H1 (cell line): ENCODE results near the gene FAM174B. TPM values are rescaled to one million over a fixed set of nuclear protein-coding genes. Genes with fewer than 3 reads are reported as not detected.

Source experiments
- CTCF ChIA-PET: fragments of 300-600 bp; sonication (Branson Sonifier 250); formaldehyde crosslinking; loops from one replicate; lab custom pipeline; 2021; ENCODE audit not compliant: partially characterized antibody; lab: Charles Lee
- POLR2A ChIA-PET: fragments of 300-600 bp; sonication (Branson Sonifier 250); formaldehyde crosslinking; loops from one replicate; lab custom pipeline; 2021; ENCODE audit warnings: inconsistent platforms; ENCODE audit not compliant: partially characterized antibody; lab: Charles Lee
- DNase-seq, 2 experiments: peaks; one replicate each; pipeline versions ENCODE4 v3.0.0 to v3.0.0-alpha.2; 2010 to 2022; ENCODE audit warnings: low spot score in 2 of 2, low read depth in 1 of 2, mixed read lengths in 1 of 2
- FAIRE-seq: peaks from 2 replicates; lab custom pipeline; 2011; peaks lifted over from hg19 to GRCh38; lab: Jason Lieb, UNC
- H2AFZ ChIP-seq: 2 replicates; pipeline ENCODE4 v1.8.1; 2012; ENCODE audit warnings: low read length, inconsistent platforms
- H2AK5ac ChIP-seq: 2 replicates; pipeline ENCODE4 v1.6.1; 2013; ENCODE audit warnings: low read depth, low read length
- H2BK120ac ChIP-seq: replicated peaks from 2 replicates; pipeline ENCODE3; 2013; ENCODE audit warnings: low read depth, low read length, inconsistent platforms
- H2BK12ac ChIP-seq: 2 replicates; pipeline ENCODE4 v1.6.1; 2013; ENCODE audit warnings: low read depth, low read length
- H2BK15ac ChIP-seq: 2 replicates; pipeline ENCODE4 v1.6.1; 2013; ENCODE audit warnings: low read length
- H2BK20ac ChIP-seq: 2 replicates; pipeline ENCODE4 v1.6.1; 2013; ENCODE audit warnings: low read length
- H2BK5ac ChIP-seq: 2 replicates; pipeline ENCODE4 v1.6.1; 2013; ENCODE audit warnings: low read depth, low read length
- H3K14ac ChIP-seq: 2 replicates; pipeline ENCODE4 v1.6.1; 2013; ENCODE audit warnings: inconsistent platforms; ENCODE audit not compliant: insufficient read length
- H3K18ac ChIP-seq: 2 replicates; pipeline ENCODE4 v1.6.1; 2013; ENCODE audit warnings: low read length; ENCODE audit errors: extremely low read depth
- H3K23ac ChIP-seq: 2 replicates; pipeline ENCODE4 v1.6.1; 2013; ENCODE audit warnings: inconsistent platforms; ENCODE audit not compliant: insufficient read length
- H3K23me2 ChIP-seq: 2 replicates; pipeline ENCODE4 v1.6.1; 2013; ENCODE audit warnings: low read depth, low read length
- H3K27ac ChIP-seq: 2 replicates; pipeline ENCODE4 v1.6.1; 2011; ENCODE audit warnings: low read depth, low read length, inconsistent platforms
- H3K27me3 ChIP-seq, 4 experiments: replicated peaks in 1 of 4; 1 replicate in 1 of 4; 2 replicates in 3 of 4; pipeline versions ENCODE4 v1.6.1 to v1.8.1; 2011 to 2013; ENCODE audit warnings: low read length in 3 of 4, mild to moderate bottlenecking in 3 of 4, inconsistent platforms in 2 of 4, mixed read lengths in 2 of 4, moderate library complexity in 1 of 4; ENCODE audit not compliant: control insufficient read depth in 3 of 4, insufficient read depth in 3 of 4; ENCODE audit errors: extremely low read depth in 1 of 4
- H3K36me3 ChIP-seq, 4 experiments: 2 replicates each; pipeline versions ENCODE4 v1.6.1 to v1.8.1; 2011 to 2013; ENCODE audit warnings: mild to moderate bottlenecking in 4 of 4, low read length in 3 of 4, moderate library complexity in 2 of 4, control low read depth in 1 of 4, inconsistent platforms in 1 of 4; ENCODE audit not compliant: insufficient read depth in 4 of 4, control insufficient read depth in 2 of 4
- H3K4ac ChIP-seq: replicated peaks from 2 replicates; pipeline ENCODE3; 2013; ENCODE audit warnings: low read length, low read depth, mixed read lengths, inconsistent platforms; ENCODE audit not compliant: insufficient read length
- H3K4me1 ChIP-seq, 4 experiments: replicated peaks in 1 of 4; 1 replicate in 1 of 4; 2 replicates in 3 of 4; pipeline versions ENCODE4 v1.6.1 to v1.8.1; 2011 to 2013; ENCODE audit warnings: low read length in 3 of 4, inconsistent platforms in 2 of 4, mixed read lengths in 1 of 4; ENCODE audit not compliant: insufficient read depth in 4 of 4, control insufficient read depth in 3 of 4
- H3K4me2 ChIP-seq, 2 experiments: 2 replicates each; pipeline versions ENCODE4 v1.6.1 to v1.8.1; 2011 to 2013; ENCODE audit warnings: low read depth in 2 of 2, low read length in 2 of 2, control low read depth in 1 of 2, inconsistent platforms in 1 of 2, mild to moderate bottlenecking in 1 of 2; ENCODE audit not compliant: insufficient read depth in 1 of 2
- H3K4me3 ChIP-seq, 4 experiments: fragments of 200-600, 300-600 bp in 1 of 4; sonication (generic), shearing (Covaris generic), sonication (Bioruptor Twin) in 1 of 4; 2 replicates each; pipeline versions ENCODE4 v1.5.1 to v1.8.1; 2011 to 2016; ENCODE audit warnings: low read length in 4 of 4, low read depth in 3 of 4, control low read depth in 2 of 4, inconsistent platforms in 2 of 4, mild to moderate bottlenecking in 2 of 4, mixed read lengths in 1 of 4, moderate library complexity in 1 of 4; ENCODE audit not compliant: insufficient read depth in 2 of 4; ENCODE audit errors: extremely low read depth in 1 of 4
- H3K56ac ChIP-seq: replicated peaks from 2 replicates; pipeline ENCODE3; 2013; ENCODE audit warnings: low read depth, mild to moderate bottlenecking, mixed read lengths, low read length, inconsistent platforms; ENCODE audit not compliant: insufficient read length
- H3K79me1 ChIP-seq: 2 replicates; pipeline ENCODE4 v1.6.1; 2013; ENCODE audit warnings: low read depth, low read length, control low read depth
- H3K79me2 ChIP-seq, 2 experiments: 2 replicates each; pipeline versions ENCODE4 v1.6.1 to v1.8.1; 2012 to 2013; ENCODE audit warnings: low read length in 2 of 2, mild to moderate bottlenecking in 2 of 2, inconsistent platforms in 1 of 2; ENCODE audit not compliant: insufficient read depth in 2 of 2, control insufficient read depth in 1 of 2
- H3K9ac ChIP-seq, 4 experiments: replicated peaks in 1 of 4; 1 replicate in 1 of 4; 2 replicates in 3 of 4; pipeline versions ENCODE4 v1.6.1 to v1.8.1; 2011 to 2013; ENCODE audit warnings: low read depth in 3 of 4, low read length in 3 of 4, control low read depth in 2 of 4, mild to moderate bottlenecking in 2 of 4, moderate library complexity in 2 of 4, inconsistent platforms in 1 of 4; ENCODE audit errors: extremely low read depth in 1 of 4
- H3K9me3 ChIP-seq, 2 experiments: 2 replicates each; pipeline versions ENCODE4 v1.6.1 to v1.8.1; 2012 to 2013; ENCODE audit warnings: mild to moderate bottlenecking in 2 of 2, moderate library complexity in 2 of 2, control low read depth in 1 of 2, inconsistent platforms in 1 of 2, low read depth in 1 of 2, low read length in 1 of 2, mixed read lengths in 1 of 2; ENCODE audit not compliant: insufficient read depth in 2 of 2
- H4K20me1 ChIP-seq, 2 experiments: replicated peaks in 1 of 2; 2 replicates each; pipeline versions ENCODE3 to v1.8.1; 2011 to 2013; ENCODE audit warnings: inconsistent platforms in 2 of 2, low read length in 2 of 2, mild to moderate bottlenecking in 1 of 2; ENCODE audit not compliant: insufficient read depth in 2 of 2, control insufficient read depth in 1 of 2
- H4K5ac ChIP-seq: 2 replicates; pipeline ENCODE4 v1.6.1; 2013; ENCODE audit warnings: low read length, low read depth, mixed read lengths, inconsistent platforms; ENCODE audit not compliant: insufficient read length
- H4K8ac ChIP-seq: 2 replicates; pipeline ENCODE4 v1.8.0; 2013; ENCODE audit warnings: mild to moderate bottlenecking, moderate library complexity, low read length, inconsistent platforms; ENCODE audit not compliant: insufficient read depth; ENCODE audit errors: extremely low read depth
- H4K91ac ChIP-seq: replicated peaks from 2 replicates; pipeline ENCODE3; 2013; ENCODE audit warnings: low read length, mixed read lengths, inconsistent platforms; ENCODE audit not compliant: insufficient read length
- CBX8 ChIP-seq: fragments of 300-800, 300-1000 bp; sonication (generic); IDR thresholded peaks from 2 replicates; pipeline ENCODE4 v1.7.1; 2016; ENCODE audit warnings: low read depth, low read length, borderline replicate concordance
- KDM4A ChIP-seq: IDR thresholded peaks from one replicate; pipeline ENCODE4 v1.7.1; 2012; ENCODE audit warnings: low read depth, mild to moderate bottlenecking, moderate library complexity, low read length, inconsistent platforms; ENCODE audit not compliant: severe bottlenecking
- TAF1 ChIP-seq: IDR thresholded peaks from 2 replicates; pipeline ENCODE4 v1.6.1; 2011; ENCODE audit warnings: mild to moderate bottlenecking, low read depth, low read length
- TEAD4 ChIP-seq: IDR thresholded peaks from 2 replicates; pipeline ENCODE4 v1.6.1; 2012; ENCODE audit warnings: low read depth, low read length, inconsistent platforms, mixed read lengths
- YY1 ChIP-seq: IDR thresholded peaks from 2 replicates; pipeline ENCODE4 v1.6.1; 2011; ENCODE audit warnings: low read depth, mild to moderate bottlenecking, low read length
- WGBS, 2 experiments: shearing (Covaris generic) in 1 of 2; methylation state at CpG; one replicate each; pipeline versions ENCODE4 v1.1.6 to v1.1.7; 2013 to 2015; ENCODE audit warnings: low lambda C conversion rate in 2 of 2, mixed read lengths in 2 of 2, inconsistent platforms in 1 of 2, low coverage in 1 of 2, missing lambda C conversion rate in 1 of 2; ENCODE audit not compliant: insufficient replicate concordance in 2 of 2, insufficient coverage in 1 of 2, insufficient read length in 1 of 2; ENCODE audit errors: extremely low coverage in 1 of 2, missing lambda C conversion rate in 1 of 2; 5-methylcytosine and 5-hydroxymethylcytosine counted together
- polyA plus RNA-seq, 7 experiments: library from polyadenylated mRNA; depleted of rRNA in 3 of 7; stranded (reverse) in 5 of 7; unstranded in 2 of 7; fragments of >200 nt in 5 of 7; fragments of 200-250 nt in 2 of 7; gene quantifications; 1 replicate in 5 of 7; 2 replicates in 1 of 7; 4 replicates in 1 of 7; pipeline versions ENCODE4 v1.2.1 to v1.2.3, GENCODE V29; 2011 to 2013; ENCODE audit warnings: missing spikeins in 2 of 7, mixed read lengths in 2 of 7
- total RNA-seq: library from RNA; stranded (reverse); fragmentation: NEBNext Ultra II Directional; extraction: Animal tissue kit (Norgen Biotek cat#: 25700); gene quantifications from 2 replicates; pipeline ENCODE4 v1.2.1, GENCODE V29; 2021

FAM174B gene
- total and polyA plus RNA-seq, 2 of the 8 experiments (the other 6 are each of a cell fraction or from before 2014, with no cell fraction given), result 9.3 to 35.2 TPM

- Histone ChIP-seq H3K4ac (no peak overlapping the region), H2BK20ac (no peak overlapping the region), H4K8ac (no peak overlapping the region), H3K27me3 (no peaks in the 10 kb centered on the region; a peak in 1 of 7 replicates), H3K79me1 (no peaks in the 10 kb centered on the region), H2BK12ac (no peak overlapping the region), H3K14ac (no peak overlapping the region), H3K4me3 (no peak overlapping the region), H2BK120ac (no peak overlapping the region), H3K36me3 (no peaks in the 10 kb centered on the region), H3K9ac (no peak overlapping the region), H3K4me2 (no peak overlapping the region), H3K9me3 (peaks cover 4 to 7% of the 10 kb centered on the region in 2 experiments; a peak in 2 of 4 replicates), H2AK5ac (no peak overlapping the region), H4K20me1 (no peaks in the 10 kb centered on the region), H3K23ac (no peak overlapping the region), H3K56ac (no peak overlapping the region), H4K5ac (no peak overlapping the region), H3K23me2 (no peaks in the 10 kb centered on the region), H3K4me1 (no peaks in the 10 kb centered on the region), H3K79me2 (no peaks in the 10 kb centered on the region), H3K18ac (no peak overlapping the region), H2BK5ac (no peak overlapping the region), H2AFZ (no peak overlapping the region), H2BK15ac (no peak overlapping the region), H3K27ac (no peak overlapping the region), H4K91ac (no peak overlapping the region)
- POLR2A ChIA-PET, result interaction anchor here (0.6 kb wide), 1 partner anchor 52 kb away, joined by 3 read pairs; the partner anchor contains the start of gene FAM174B
- no peak for DNase-seq
- FAIRE-seq, result no peak
- WGBS, 2 experiments, result 85% methylated on average over 5 of the region's 5 CpGs; no CpG with 5 or more reads in 1 of the 2 experiments
- CTCF ChIA-PET, result interaction anchor here (0.6 to 1.2 kb wide), 3 partner anchors 8 to 43 kb away, joined by 3 to 4 read pairs (median 3); no protein-coding TSS in a partner anchor
- no peak for TF ChIP-seq YY1
- no peak for TF ChIP-seq TEAD4
- TF ChIP-seq CBX8, result no peak
- TF ChIP-seq TAF1, result no peak
- TF ChIP-seq KDM4A, result no peak
These were observed 51.7 kb downstream of the FAM174B start for GRCh38 chr15:92603743-92604470.
